IMR-90 (cell line): ENCODE results near the gene CAMK2D. TPM values are rescaled to one million over a fixed set of nuclear protein-coding genes. Genes with fewer than 3 reads are reported as not detected.

Source experiments
- ATAC-seq: fragments of 200-7000 bp; cut with Tn5 transposase; 2 replicates; pipeline ENCODE4 v1.9.1; 2020; ENCODE audit warnings: low read depth, mild to moderate bottlenecking, moderate library complexity
- BruUV-seq: library from RNA; stranded (reverse); fragments of 400-500 nt; replicated peaks from 2 replicates; lab custom pipeline; 2021; lab: Mats Ljungman, UMichigan
- CTCF ChIA-PET: fragments of 300-600 bp; formaldehyde crosslinking; extraction: SDS; loops from one replicate; lab custom pipeline; 2021; ENCODE audit warnings: antibody characterized with exemption; lab: Yijun Ruan, JAX
- POLR2A ChIA-PET: fragments of 300-600 bp; sonication (Branson Sonifier 250); formaldehyde crosslinking; loops from one replicate; lab custom pipeline; 2022; ENCODE audit warnings: antibody characterized with exemption; ENCODE audit not compliant: unreplicated experiment; lab: Charles Lee
- DNase-seq: peaks from one replicate; pipeline ENCODE4 v3.0.0; 2013
- H2AFZ ChIP-seq: replicated peaks from 2 replicates; pipeline ENCODE3; 2013; ENCODE audit warnings: low read length, mild to moderate bottlenecking; ENCODE audit not compliant: poor library complexity
- H2AK5ac ChIP-seq: 2 replicates; pipeline ENCODE4 v1.6.1; 2013; ENCODE audit warnings: low read depth, low read length, inconsistent platforms
- H2AK9ac ChIP-seq: replicated peaks from 2 replicates; pipeline ENCODE3; 2013; ENCODE audit warnings: mild to moderate bottlenecking, low read depth, low read length, moderate library complexity; ENCODE audit not compliant: poor library complexity
- H2BK120ac ChIP-seq: 2 replicates; pipeline ENCODE4 v1.6.1; 2013; ENCODE audit warnings: low read depth, low read length, inconsistent platforms
- H2BK15ac ChIP-seq: 3 replicates; pipeline ENCODE4 v1.6.1; 2013; ENCODE audit warnings: low read depth, low read length, inconsistent platforms
- H2BK20ac ChIP-seq: 2 replicates; pipeline ENCODE4 v1.6.1; 2013; ENCODE audit warnings: low read depth, mild to moderate bottlenecking, inconsistent platforms, low read length, moderate library complexity
- H2BK5ac ChIP-seq: 2 replicates; pipeline ENCODE4 v1.6.1; 2013; ENCODE audit warnings: mild to moderate bottlenecking, low read depth, low read length, inconsistent platforms; ENCODE audit not compliant: poor library complexity, severe bottlenecking
- H3K14ac ChIP-seq: replicated peaks from 2 replicates; pipeline ENCODE4 v1.6.1; 2013; ENCODE audit warnings: low read depth, low read length, inconsistent platforms
- H3K18ac ChIP-seq: 2 replicates; pipeline ENCODE4 v1.6.1; 2013; ENCODE audit warnings: low read depth, low read length, control low read depth
- H3K23ac ChIP-seq: 2 replicates; pipeline ENCODE4 v1.6.1; 2013; ENCODE audit warnings: low read depth, low read length, inconsistent platforms
- H3K27ac ChIP-seq: 2 replicates; pipeline ENCODE4 v1.5.1; 2013; ENCODE audit warnings: mild to moderate bottlenecking, control low read depth, low read length; ENCODE audit not compliant: insufficient read depth
- H3K27me3 ChIP-seq: 2 replicates; pipeline ENCODE4 v1.6.1; 2013; ENCODE audit warnings: low read length; ENCODE audit not compliant: control insufficient read depth, insufficient read depth
- H3K36me3 ChIP-seq: 2 replicates; pipeline ENCODE4 v1.6.1; 2013; ENCODE audit warnings: low read length, mixed read lengths; ENCODE audit not compliant: control insufficient read depth, insufficient read depth
- H3K4ac ChIP-seq: 2 replicates; pipeline ENCODE4 v1.6.1; 2013; ENCODE audit warnings: low read depth, low read length, inconsistent platforms
- H3K4me1 ChIP-seq: 2 replicates; pipeline ENCODE4 v1.6.1; 2013; ENCODE audit warnings: low read length, mixed read lengths; ENCODE audit not compliant: control insufficient read depth, insufficient read depth
- H3K4me2 ChIP-seq: 2 replicates; pipeline ENCODE4 v1.6.1; 2013; ENCODE audit warnings: low read depth, mild to moderate bottlenecking, control low read depth, low read length, moderate library complexity
- H3K4me3 ChIP-seq: 2 replicates; pipeline ENCODE4 v1.5.1; 2013; ENCODE audit warnings: low read depth, mild to moderate bottlenecking, control low read depth, low read length, moderate library complexity; ENCODE audit not compliant: insufficient read depth
- H3K56ac ChIP-seq: 2 replicates; pipeline ENCODE4 v1.6.1; 2013; ENCODE audit warnings: low read length, inconsistent platforms; ENCODE audit not compliant: insufficient read depth; ENCODE audit errors: extremely low read depth
- H3K79me1 ChIP-seq, 2 experiments: 2 replicates each; pipeline ENCODE4 v1.6.1; 2013; ENCODE audit warnings: low read length in 2 of 2, inconsistent platforms in 1 of 2, low read depth in 1 of 2
- H3K9ac ChIP-seq: 2 replicates; pipeline ENCODE4 v1.6.1; 2013; ENCODE audit warnings: low read depth, low read length, control low read depth
- H3K9me1 ChIP-seq: 2 replicates; pipeline ENCODE4 v1.6.1; 2013; ENCODE audit warnings: low read length, inconsistent platforms; ENCODE audit not compliant: insufficient read depth
- H3K9me3 ChIP-seq: 2 replicates; pipeline ENCODE4 v1.6.1; 2013; ENCODE audit warnings: low read length; ENCODE audit not compliant: control insufficient read depth, insufficient read depth
- H4K20me1 ChIP-seq: 2 replicates; pipeline ENCODE4 v1.6.1; 2013; ENCODE audit warnings: low read length, inconsistent platforms; ENCODE audit not compliant: insufficient read depth
- H4K5ac ChIP-seq: 2 replicates; pipeline ENCODE4 v1.6.1; 2013; ENCODE audit warnings: mild to moderate bottlenecking, low read depth, low read length, control low read depth
- H4K8ac ChIP-seq, 2 experiments: 2 replicates each; pipeline ENCODE4 v1.6.1; 2013; ENCODE audit warnings: low read depth in 2 of 2, low read length in 2 of 2, control low read depth in 1 of 2, inconsistent platforms in 1 of 2
- H4K91ac ChIP-seq: 2 replicates; pipeline ENCODE4 v1.6.1; 2013; ENCODE audit warnings: low read depth, low read length, inconsistent platforms; ENCODE audit not compliant: insufficient read depth
- FOS ChIP-seq: fragments of 150-350 bp; IDR thresholded peaks from 2 replicates; pipeline ENCODE4 v1.6.1; 2016; ENCODE audit warnings: low read depth, low read length
- RCOR1 ChIP-seq: IDR thresholded peaks from 2 replicates; pipeline ENCODE4 v1.6.1; 2012; ENCODE audit warnings: mild to moderate bottlenecking, low read length, improper control_type of control experiment; ENCODE audit not compliant: insufficient replicate concordance
- RFX5 ChIP-seq: IDR thresholded peaks from 2 replicates; pipeline ENCODE4 v1.8.0; 2012; ENCODE audit warnings: low read depth, mild to moderate bottlenecking, low read length, moderate library complexity
- SMC3 ChIP-seq: fragments of 150-350 bp; IDR thresholded peaks from 2 replicates; pipeline ENCODE4 v1.6.1; 2016; ENCODE audit warnings: low read depth, mild to moderate bottlenecking, antibody characterized with exemption, low read length, moderate library complexity
- WGBS, 2 experiments: methylation state at CpG; one replicate each; pipeline versions ENCODE4 v1.1.5 to v1.1.7; 2013; ENCODE audit warnings: missing lambda C conversion rate in 2 of 2; ENCODE audit not compliant: insufficient read length in 1 of 2; ENCODE audit errors: extremely low coverage in 2 of 2; 5-methylcytosine and 5-hydroxymethylcytosine counted together
- dilution Hi-C: fragments of 300-500 bp; cut with HindIII; formaldehyde crosslinking; loops from one replicate; pipeline ENCODE4 v1.14.3; 2018; ENCODE audit warnings: low sequenced_read_pairs; ENCODE audit not compliant: unreplicated experiment
- in situ Hi-C: fragments of 300-500 bp; cut with MboI; formaldehyde crosslinking; loops from 3 replicates; pipeline ENCODE4 v1.14.3; 2019; ENCODE audit warnings: low sequenced_read_pairs, inconsistent platforms, mixed read lengths
- intact Hi-C: fragments of 100-400 bp; cut with micrococcal nuclease; formaldehyde crosslinking; loops from 2 replicates; pipeline ENCODE4 v1.10.0; 2022
- polyA plus RNA-seq, 3 experiments: library from polyadenylated mRNA; depleted of rRNA; stranded (reverse); fragments of >200 nt; gene quantifications; 2 replicates each; pipeline ENCODE4 v1.2.3, GENCODE V29; 2012; ENCODE audit warnings: low replicate concordance in 1 of 3
- total RNA-seq: library from RNA; depleted of rRNA; stranded (reverse); fragments of >200 nt; gene quantifications from 2 replicates; pipeline ENCODE4 v1.2.3, GENCODE V29; 2012

CAMK2D gene
- total and polyA plus RNA-seq, 2 of the 4 experiments (the other 2 are of a cell fraction) = 44.6 to 156 TPM

- TF ChIP-seq FOS = no peak
Observed at GRCh38 chr4:113497154-113497884, 264.2 kb downstream of the CAMK2D start (continued).

GRCh38 chr4:113496698-113497097 is 264.8 kb downstream of the CAMK2D start:
- CTCF ChIA-PET = interaction anchor here (0.6 to 0.7 kb wide), 2 partner anchors 13 to 244 kb away, joined by 5 to 6 read pairs; no protein-coding TSS in a partner anchor
- DNase-seq = no peak

More at GRCh38 chr4:113496698-113497097, 264.8 kb downstream of the CAMK2D start:
- H3K27ac ChIP-seq = no peak overlapping the region
- H3K79me1 ChIP-seq = peaks cover 0 to 4% of the 10 kb centered on the region in 2 experiments; a peak in 3 of 4 replicates
- H2BK120ac ChIP-seq = no peak overlapping the region
- H4K8ac ChIP-seq = no peak overlapping the region
- in situ Hi-C loops (no loop called here), dilution Hi-C loops (no loop called here), intact Hi-C loops (loop anchor here (2.0 kb wide), 1 partner anchor 14 kb away; no protein-coding TSS in a partner anchor)
- H2BK20ac ChIP-seq = no peak overlapping the region
- 0% methylated on average over 1 of the region's 2 CpGs; no CpG with 5 or more reads in 1 of the 2 experiments for WGBS, 2 experiments
- H3K9me3 ChIP-seq = no peaks in the 10 kb centered on the region
- no peaks in the 10 kb centered on the region for H4K20me1 ChIP-seq
- no peak overlapping the region for H2BK15ac ChIP-seq
- H3K9me1 ChIP-seq = peaks cover 6% of the 10 kb centered on the region; the same call in 1 of the 2 replicates
- no peak overlapping the region for H2AK9ac ChIP-seq
- no peak overlapping the region for H2AK5ac ChIP-seq
- no peak overlapping the region for H4K91ac ChIP-seq
- H3K4ac ChIP-seq = no peak overlapping the region
- H3K23ac ChIP-seq = no peak overlapping the region
- no peak for ATAC-seq
- no peak overlapping the region for H3K14ac ChIP-seq
- H3K56ac ChIP-seq = no peak overlapping the region
- H3K4me3 ChIP-seq = no peak overlapping the region
- H2AFZ ChIP-seq = no peak overlapping the region
- TF ChIP-seq SMC3 = no peak
- no peak for TF ChIP-seq RCOR1
- TF ChIP-seq RFX5 = no peak
- BruUV-seq = no TSS peak
- H4K5ac ChIP-seq = no peak overlapping the region
- H3K4me1 ChIP-seq = no peaks in the 10 kb centered on the region; the same call in 1 of the 2 replicates
- peaks cover 11% of the 10 kb centered on the region for H3K36me3 ChIP-seq
- POLR2A ChIA-PET = interaction anchor here (0.6 kb wide), 1 partner anchor 28 kb away, joined by 5 read pairs; no protein-coding TSS in a partner anchor
- H3K27me3 ChIP-seq = no peaks in the 10 kb centered on the region
- no peak overlapping the region for H3K4me2 ChIP-seq
- H2BK5ac ChIP-seq = no peak overlapping the region
- H3K18ac ChIP-seq = no peak overlapping the region
- no peak overlapping the region for H3K9ac ChIP-seq
